TTC549 (cell line): ENCODE measurements around the gene RASL10B.

ENCODE experiments used
- FAIRE-seq: peaks from 2 replicates; lab custom pipeline; 2012; peaks lifted over from hg19 to GRCh38; lab: Jason Lieb, UNC

Gene RASL10B

DNA sequence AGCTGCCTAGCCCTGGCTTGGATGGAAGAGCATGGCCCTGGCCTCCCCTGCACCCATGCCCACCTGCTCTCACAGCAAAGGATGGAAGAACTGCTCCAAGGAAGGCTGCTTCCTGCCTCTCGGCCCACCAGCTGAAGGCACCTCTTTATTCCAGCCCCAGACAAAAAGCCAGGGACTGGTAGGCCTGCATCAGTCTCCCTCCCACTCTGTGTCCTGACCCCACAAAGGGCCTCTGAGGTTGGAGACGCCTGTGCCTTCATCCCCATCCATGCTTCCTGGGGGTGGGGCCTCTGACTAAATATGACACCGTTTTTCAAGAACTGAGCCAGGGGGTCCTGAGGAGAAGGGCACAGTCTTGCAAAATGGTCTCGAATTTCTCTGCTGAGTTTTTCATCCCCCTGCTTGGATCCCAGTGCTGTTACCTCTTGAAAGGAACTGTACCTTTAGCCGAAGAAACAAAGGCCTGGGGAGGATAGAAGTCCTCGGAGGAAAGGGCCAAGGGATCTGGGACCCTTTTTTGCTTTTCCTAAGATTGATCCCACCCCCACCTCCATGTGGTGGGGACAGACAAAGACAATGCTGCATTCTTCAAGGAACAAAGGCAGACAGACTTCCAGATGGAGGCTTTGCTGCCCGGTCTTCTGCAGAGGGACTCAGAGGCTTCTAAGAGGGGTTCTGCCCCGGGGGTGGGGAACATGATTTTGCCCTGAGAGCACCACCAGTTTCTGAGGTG lies 34.5 kb downstream of the RASL10B start:
- no peak for FAIRE-seq

DNA sequence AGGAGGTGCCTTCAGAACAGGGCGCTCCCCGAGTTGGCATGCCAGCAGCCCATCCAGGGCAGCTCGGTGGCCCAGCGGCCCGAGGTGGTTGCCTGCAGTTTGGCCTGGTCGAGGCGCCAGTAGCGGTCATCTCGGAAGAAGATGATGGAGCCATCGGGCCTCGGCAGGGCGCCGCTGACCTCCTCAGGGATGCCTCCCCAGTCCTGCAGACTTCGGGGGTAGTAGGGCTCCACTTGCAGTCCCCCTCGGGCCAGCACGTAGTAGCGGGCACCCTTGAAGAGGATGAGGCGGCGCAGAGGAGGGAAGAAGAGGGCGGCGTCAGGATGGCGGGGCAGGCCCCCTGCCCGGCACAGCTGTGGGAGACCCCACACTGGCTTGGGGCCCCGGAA lies 35.0 kb downstream of the RASL10B start:
- FAIRE-seq: no peak

DNA sequence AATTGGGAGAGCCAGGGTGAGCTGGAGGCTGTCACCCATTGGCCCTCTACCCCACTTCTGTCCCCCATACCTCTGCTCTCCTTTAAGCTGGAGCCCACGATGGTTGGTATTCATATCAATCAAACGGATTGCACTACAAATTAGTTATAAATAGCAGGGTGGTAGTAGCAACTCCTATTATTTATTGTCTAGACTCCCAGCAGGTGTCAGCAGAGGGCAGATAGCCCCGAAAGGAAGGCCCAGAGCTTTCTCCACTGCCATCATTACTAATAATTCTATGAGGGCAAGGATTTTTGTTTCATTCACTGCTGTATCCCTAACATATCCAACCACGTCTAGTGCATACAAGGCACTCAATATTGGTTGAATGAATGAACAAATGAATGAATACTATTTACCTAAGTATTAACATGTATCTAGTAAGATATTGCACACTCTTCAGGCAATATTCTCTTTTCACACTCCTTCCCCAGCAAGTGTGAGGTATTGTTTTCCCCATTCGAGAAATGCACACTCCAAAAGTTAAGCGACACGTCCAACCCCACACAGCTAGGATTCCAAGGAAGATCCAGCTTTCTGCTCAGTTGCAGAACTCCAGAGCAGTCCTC lies 35.6 kb downstream of the RASL10B start:
- FAIRE-seq: no peak

DNA sequence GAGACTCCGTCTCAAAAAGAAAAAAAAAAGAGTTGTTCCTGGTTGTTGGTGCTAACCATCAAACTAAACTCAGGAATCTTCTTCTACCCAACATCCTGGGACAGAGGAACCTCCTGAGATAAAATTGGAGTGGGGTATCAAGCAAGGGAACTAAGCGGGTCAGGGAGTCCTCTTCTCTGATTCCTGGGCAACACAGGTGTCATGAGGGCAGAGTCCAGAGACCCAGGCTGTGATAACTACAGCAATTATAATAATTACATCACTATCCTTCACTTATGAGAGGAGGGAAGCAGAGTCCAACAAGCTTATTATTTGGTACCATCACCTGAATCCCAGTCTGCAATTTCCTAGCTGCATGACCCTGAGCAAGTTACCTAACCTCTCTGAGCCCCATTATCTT lies 37.4 kb downstream of the RASL10B start:
- FAIRE-seq: no peak

- FAIRE-seq: no peak
These were observed 38.6 kb downstream of the RASL10B start for GRCh38 chr17:35769895-35770486.

DNA sequence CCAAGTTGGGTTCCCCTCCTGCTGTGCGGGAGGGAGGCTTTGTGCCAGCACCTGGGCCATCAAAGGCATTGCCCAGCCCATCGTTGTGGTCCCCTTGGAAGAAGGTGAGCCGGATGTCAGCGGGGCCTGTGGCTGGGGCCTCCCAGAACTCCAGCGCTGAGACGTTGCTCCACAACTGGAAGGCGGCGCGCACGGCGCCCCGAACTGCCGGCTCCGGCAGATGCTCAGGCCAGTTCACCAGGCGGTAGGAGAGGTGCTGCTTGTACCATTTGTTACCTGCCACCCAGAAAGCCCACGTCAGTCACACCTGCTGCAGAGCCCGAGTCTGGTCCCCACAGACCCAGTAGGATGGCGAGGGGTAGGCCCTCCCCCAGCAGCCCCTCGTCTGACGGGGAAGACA lies 41.7 kb downstream of the RASL10B start:
- FAIRE-seq: no peak

DNA sequence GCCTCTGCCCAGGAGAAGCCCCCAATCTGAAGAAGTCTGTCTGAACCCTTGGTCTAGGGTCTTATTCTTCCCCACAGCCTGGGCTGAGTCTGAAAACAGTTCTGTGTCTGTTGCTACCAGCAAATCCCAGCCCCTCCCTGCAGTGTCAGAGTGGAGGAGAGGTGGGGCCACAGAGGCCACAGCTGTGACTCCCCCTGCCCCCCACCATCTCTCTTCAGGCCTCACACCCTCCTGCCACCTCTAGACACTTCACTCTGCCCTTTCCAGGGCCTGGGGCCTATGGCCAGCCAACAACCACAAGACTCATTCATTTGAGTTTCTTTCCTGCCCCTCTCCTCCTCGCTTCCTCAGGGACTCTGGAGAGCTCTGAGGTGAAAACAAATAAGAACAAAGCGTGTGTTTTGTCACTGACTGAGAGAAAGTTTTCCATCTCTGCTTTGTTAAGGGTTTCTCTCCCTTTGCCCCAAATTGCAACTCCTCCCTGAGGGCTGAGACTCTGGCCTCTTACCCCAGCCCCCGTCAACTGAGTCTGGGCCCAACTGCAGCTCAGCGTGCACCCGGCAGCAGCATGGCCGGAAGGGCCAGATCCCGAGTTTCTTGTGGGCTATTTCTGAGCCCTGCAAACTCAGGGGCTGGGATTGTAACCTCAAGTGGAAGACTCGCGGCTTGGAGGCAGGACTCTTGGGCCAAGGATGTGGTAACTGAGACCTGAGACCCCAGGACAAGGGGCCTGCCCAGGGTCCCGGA lies 42.4 kb downstream of the RASL10B start:
- FAIRE-seq: no peak

GRCh38 chr17:35774499-35774898 lies 43.1 kb downstream of the RASL10B start:
- FAIRE-seq: no peak

DNA sequence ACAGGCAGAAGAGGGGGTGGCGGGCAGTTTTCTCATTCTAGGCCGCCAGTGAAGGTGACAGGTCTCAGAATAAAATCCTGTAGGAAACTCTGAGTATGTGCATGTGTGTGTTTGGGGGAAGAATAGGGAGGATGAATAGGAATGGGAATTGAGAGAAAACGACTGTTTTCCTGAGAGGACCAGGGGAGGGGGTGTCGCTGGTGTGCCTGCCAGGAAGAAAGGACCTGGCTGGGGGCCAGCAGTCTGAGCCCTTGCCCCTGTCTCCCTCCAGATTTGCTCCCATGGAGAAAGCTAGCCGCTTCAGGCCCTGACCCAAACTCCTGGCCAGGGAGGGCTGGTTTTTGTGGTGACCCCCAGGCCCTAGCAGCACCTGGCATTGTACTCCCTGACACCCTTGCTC lies 43.6 kb downstream of the RASL10B start:
- FAIRE-seq: no peak

DNA sequence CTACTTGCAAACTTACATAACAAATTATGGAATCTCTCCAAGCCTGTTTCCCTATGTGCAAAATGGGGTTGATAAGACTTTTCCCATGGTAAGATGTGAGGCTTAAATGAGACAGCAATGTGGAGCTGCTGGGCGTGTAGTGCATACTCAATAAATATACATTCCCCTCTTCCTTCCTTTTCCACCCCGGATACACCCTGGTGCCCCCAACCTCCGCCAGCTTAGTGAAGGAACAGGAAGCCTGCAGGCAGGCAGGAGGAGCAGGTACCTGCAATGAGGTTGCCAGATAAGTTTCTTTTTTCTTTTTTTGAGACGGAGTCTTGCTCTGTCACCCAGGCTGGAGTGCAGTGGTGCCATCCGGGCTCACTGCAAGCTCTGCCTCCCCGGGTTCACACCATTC lies 44.1 kb downstream of the RASL10B start:
- no peak for FAIRE-seq

GRCh38 chr17:35778641-35779196 lies 47.3 kb downstream of the RASL10B start:
- no peak for FAIRE-seq

DNA sequence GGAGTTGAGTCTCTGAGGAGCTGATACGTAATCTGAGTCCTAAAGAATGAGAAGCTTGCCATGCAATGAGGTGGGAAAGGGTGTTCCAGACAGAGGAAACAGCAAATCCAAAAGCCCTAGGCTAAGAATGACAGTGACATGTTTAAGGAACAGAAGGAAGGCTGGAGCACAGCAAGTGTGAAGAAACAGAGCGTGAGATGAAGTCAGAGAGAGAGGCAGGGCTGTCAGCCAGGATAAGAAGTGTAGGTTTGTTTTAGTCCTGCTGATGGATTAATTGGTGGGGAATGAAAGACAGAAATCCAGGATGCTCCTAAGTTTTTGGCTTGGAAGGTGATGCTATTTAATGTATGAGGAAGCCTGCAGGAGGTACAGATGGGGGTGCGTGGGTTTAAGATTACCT lies 49.5 kb downstream of the RASL10B start:
- no peak for FAIRE-seq

- no peak for FAIRE-seq
These were observed 53.5 kb downstream of the RASL10B start for GRCh38 chr17:35784895-35785294.

GRCh38 chr17:35786941-35787432 lies 55.5 kb downstream of the RASL10B start:
- no peak for FAIRE-seq

GRCh38 chr17:35788477-35789368 lies 57.3 kb downstream of the RASL10B start:
- FAIRE-seq: no peak

DNA sequence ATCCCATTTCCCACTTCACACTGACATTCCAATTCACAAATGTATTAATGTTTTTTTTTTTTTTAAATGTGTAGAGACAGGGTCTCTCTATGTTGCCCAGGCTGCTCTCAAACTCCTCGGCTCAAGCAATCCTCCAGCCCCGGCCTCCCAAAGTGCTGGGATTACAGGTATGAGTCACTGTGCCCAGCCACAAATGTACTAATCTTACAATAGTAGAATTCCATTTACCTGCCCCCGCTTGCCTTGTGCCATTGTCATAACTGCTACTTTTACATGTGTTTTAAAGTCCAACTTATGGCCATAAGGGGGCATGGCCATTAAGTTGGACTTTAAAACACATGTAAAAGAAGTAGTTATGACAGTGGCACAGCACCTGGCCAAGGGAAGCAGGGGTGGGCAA lies 59.4 kb downstream of the RASL10B start:
- no peak for FAIRE-seq

GRCh38 chr17:35791681-35792350 lies 60.4 kb downstream of the RASL10B start:
- FAIRE-seq: no peak
